ENCODE results near the gene TTC38.

Gene TTC38

DNA sequence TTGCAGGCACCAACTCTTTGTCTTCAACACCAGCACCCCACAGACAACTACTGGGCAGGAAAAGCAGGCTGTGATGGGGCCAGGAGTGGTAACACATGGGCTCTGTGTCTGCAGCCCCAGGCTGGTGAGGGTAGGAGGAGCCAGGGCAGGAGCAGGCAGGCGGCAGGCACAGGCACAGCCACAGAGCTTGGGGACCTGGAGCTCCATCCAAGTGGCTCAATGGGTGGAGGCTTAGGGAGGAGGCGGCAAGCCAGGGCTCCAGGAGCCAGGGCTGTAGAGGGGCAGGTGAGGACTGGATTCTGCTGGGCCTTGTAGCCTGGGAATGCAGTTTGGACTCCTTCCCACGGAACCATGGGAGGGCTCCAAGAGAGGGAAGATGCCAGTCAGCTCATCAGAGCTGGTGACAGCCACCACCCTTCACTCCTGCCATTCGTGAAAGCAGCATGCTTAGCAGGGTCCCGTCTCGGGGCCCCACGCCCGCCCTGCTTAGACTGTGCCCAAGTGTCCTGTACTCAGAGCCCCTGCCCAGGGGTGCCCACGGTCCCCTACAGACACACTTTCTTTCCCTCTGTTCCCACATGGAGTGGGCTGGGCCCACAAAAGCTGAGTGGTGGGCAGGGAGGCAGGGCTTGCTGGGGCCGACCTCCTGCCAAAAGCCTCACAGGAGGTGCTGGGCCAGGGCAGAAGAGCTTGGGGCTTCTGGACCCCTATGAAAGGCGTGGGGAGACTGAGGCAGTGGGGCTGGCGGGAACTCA is 12.4 kb downstream of the TTC38 start:
- no peak for DNase-seq

- DNase-seq, result no peak
Measured at GRCh38 chr22:46280999-46281623, 13.3 kb downstream of the TTC38 start.

GRCh38 chr22:46281866-46282678 is 14.3 kb downstream of the TTC38 start:
- DNase-seq, result no peak

- DNase-seq, result no peak
Measured at GRCh38 chr22:46286006-46286405, 18.2 kb downstream of the TTC38 start.

GRCh38 chr22:46286941-46287872 is 19.4 kb downstream of the TTC38 start:
- no peak for DNase-seq

DNA sequence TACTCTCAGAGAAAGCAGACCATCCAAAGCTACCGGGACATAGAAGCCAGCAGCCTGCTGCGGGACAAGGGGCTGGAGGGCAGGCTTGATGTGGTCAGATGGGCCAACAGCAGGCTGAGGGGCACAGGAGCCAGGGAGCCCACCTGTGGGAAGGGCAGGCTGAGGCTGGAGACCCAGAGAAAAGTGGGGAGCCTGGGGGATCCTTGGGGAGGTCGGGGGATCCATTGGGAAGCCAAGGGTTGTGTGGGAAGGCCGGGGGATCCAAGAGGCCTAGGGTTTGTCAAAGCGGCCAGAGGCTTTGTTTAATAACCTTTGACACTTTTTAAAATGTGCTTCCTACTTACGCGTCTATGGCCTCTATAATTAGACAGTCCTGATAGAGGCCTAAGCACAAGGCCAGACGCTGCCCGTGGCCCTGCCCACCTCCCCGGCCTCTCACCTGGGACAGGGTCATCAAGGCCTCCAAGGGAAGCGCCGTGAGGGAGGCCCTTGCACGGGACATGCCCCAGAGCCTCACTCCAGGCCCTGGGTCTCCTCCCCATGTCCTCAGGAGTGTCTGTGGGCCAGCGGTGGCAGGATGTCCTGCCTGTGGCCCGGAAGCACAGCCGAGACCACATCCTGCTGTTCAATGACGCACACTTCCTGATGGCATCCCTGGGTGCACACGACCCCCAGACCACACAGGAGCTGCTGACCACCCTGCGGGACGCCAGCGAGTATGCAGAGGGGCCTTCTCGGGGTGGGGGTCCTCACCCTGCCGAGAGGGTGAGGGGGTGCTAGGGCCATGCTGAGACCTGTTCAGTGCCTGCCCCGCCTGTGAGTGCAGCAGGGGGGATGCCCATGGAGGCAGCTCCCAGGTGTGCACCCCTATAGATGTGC is 20.3 kb downstream of the TTC38 start:
- no peak for DNase-seq

DNA sequence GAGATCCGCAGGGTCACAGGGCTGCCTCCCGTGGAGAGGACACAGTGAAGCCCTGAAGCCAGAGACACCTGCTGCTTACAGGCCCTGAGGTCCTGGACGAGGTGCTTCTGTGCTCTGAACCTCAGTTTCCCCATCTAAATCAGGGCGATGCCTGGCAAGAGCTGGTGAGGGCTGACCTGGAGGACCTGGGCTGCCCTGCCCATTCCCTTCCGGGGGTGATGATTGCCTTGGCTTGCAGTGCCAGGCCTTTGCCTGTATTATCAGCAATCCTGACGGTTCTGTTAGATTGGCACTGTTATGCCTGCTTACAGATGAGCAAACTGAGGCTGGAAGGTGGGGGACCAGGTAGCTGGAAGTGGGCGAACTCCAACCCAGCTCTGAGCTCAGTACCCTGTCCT is 21.0 kb downstream of the TTC38 start:
- DNase-seq, result no peak

- no peak for DNase-seq
Measured at GRCh38 chr22:46289244-46289891, 21.6 kb downstream of the TTC38 start.

GRCh38 chr22:46290121-46290842 is 22.5 kb downstream of the TTC38 start:
- DNase-seq, result no peak

DNA sequence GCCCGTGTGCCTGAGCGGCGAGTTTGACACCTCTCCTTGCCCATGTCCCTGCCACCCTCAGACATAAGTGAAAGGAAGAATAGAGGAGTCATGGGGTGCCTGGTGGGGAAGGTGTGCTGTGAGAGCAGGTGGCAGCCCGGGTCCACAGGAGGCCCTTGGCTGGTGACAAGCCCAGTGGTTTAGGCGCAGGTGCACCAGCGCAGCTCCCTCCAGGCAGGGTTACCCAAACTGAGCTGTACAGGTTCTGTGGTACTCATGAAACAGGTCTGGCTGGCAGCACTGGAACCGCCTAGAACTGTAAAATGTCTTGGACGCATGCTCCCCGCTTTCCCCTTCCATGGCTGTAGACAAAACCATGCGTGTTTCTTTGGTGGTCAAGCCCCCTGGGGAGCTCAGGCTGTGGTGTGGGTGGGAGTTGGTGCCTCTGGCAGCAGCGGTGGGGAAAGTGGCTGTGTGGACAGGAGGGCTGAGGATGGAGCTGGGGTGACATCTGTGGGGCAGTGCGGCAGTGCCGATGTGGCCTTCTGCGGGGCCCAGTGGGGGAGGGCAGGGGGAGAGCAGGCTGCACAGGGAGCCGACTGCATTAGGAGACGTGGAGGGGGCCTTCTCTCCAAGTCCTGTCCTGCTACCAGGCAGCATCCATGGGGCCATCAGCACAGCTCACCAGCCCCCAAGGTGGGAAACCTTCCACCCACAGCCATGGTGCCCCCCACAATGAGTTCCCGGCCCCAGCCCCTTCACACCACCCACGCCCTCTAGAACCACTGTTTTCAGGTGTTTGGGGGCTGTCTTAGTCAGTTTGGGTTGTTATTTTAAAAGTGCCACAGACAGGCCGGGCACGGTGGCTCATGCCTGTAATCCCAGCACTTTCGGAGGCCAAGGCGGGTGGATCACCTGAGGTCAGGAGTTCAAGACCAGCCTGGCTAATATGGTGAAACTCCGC is 23.3 kb downstream of the TTC38 start:
- no peak for DNase-seq

DNA sequence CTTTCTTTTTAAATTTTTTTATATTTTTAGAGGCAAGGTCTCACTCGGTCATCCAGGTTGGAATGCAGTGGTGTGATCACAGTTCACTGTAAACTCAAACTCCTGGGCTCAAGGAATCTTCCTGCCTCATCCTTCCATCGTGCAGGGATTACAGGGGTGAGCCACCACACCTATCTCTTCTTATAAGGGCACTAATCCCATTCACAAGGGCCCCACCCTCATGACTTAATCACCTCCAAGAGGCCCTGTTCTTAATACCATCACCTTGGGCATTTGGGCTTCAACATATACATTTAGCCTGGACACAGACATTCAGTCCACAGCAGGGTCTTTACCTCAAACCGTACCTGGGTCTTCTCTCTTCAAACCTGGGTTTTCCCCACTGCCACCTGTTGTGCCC is 24.4 kb downstream of the TTC38 start:
- no peak for DNase-seq

- no peak for DNase-seq
Measured at GRCh38 chr22:46292732-46293131, 24.9 kb downstream of the TTC38 start.

DNA sequence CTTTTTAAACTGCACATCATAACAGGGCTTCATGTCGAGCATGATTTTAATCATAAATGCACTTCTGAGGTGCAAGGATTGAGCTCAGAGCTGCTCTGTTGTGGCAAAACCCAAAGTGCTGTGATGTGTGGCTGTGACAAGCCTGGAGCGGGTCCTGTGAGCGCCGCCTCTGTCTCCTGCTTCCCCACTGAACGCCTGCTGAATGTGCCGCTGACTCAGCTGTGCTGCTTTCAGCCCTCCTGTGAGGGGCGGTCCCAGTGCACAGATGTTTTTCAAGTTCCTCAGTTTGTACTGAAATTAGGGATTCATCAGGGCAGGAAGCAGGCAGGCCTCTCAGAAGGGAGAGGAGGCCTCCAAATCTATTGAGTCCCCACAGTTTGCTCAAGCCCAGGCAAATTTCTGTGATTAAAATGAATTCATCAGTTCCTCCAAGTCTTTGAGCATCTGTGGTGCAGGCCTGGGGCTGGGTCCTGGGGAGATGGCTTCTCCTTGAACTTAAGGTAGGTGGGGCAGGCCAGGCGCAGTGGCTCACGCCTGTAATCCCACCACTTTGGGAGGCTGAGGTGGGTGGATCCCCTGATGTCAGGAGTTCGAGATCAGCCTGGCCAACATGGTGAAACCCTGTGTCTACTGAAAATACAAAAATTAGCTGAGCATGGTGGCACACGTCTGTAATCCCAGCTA is 25.9 kb downstream of the TTC38 start:
- DNase-seq, result no peak

GRCh38 chr22:46294784-46295183 is 27.0 kb downstream of the TTC38 start:
- no peak for DNase-seq

- DNase-seq, result no peak
Measured at GRCh38 chr22:46295277-46295971, 27.6 kb downstream of the TTC38 start.

GRCh38 chr22:46296257-46297150 is 28.7 kb downstream of the TTC38 start, which contains the start of gene GTSE1:
Gene GTSE1, plus strand, starts transcription at chr22:46296870. Its CDS starts 531 bp downstream, at chr22:46297401.
- peak; percentile 96 for DNase-seq

Data from activated CD4-positive, alpha-beta T cell treated with anti-CD3 and anti-CD28 coated beads for 1 hour (primary cell).